Stimulated activated naive B cell treated with anti-CD40 and anti-IgM and Interleukin-4, amounts not matched to agents 10 μg/mL and 1 μg/mL and 100 μg/mL, for 72 hours (primary cell): ENCODE measurements around the gene AMMECR1L.
A peak's percentile ranks its signal among the peaks of the same experiment; 100 is the strongest.
"Not testable (repeated sequence)": the region's sequence is repeated elsewhere in the genome, so short reads cannot be mapped to it uniquely, and the experiment has no call there.

Experiments
- ATAC-seq, 2 donors: fragments of 150-1000 bp; cut with Tn5 transposase; replicated peaks; 2 replicates each; pipeline ENCODE4 v1.10.0; 2021; ENCODE audit warnings: moderate library complexity in 1 of 2
- DNase-seq: peaks from one replicate; pipeline ENCODE4 v3.0.0; 2021
- H3K27ac Mint-ChIP-seq: one replicate; pipeline ENCODE4 v1.8.0; 2022; ENCODE audit warnings: mild to moderate bottlenecking, mixed read lengths
- H3K27me3 Mint-ChIP-seq, 2 donors: one replicate each; pipeline ENCODE4 v1.8.0; 2022; ENCODE audit warnings: mixed read lengths in 2 of 2
- H3K36me3 Mint-ChIP-seq, 2 donors: one replicate each; pipeline ENCODE4 v1.8.0; 2022; ENCODE audit warnings: mixed read lengths in 2 of 2, mild to moderate bottlenecking in 1 of 2
- H3K4me1 Mint-ChIP-seq, 2 donors: one replicate each; pipeline ENCODE4 v1.8.0; 2022; ENCODE audit warnings: mixed read lengths in 2 of 2, mild to moderate bottlenecking in 1 of 2
- H3K4me3 Mint-ChIP-seq, 2 donors: one replicate each; pipeline ENCODE4 v1.8.0; 2022; ENCODE audit warnings: mild to moderate bottlenecking in 2 of 2, mixed read lengths in 2 of 2, moderate library complexity in 1 of 2
- H3K9me3 Mint-ChIP-seq, 2 donors: one replicate each; pipeline ENCODE4 v1.8.0; 2022; ENCODE audit warnings: mixed read lengths in 2 of 2, mild to moderate bottlenecking in 1 of 2

AMMECR1L gene

DNA sequence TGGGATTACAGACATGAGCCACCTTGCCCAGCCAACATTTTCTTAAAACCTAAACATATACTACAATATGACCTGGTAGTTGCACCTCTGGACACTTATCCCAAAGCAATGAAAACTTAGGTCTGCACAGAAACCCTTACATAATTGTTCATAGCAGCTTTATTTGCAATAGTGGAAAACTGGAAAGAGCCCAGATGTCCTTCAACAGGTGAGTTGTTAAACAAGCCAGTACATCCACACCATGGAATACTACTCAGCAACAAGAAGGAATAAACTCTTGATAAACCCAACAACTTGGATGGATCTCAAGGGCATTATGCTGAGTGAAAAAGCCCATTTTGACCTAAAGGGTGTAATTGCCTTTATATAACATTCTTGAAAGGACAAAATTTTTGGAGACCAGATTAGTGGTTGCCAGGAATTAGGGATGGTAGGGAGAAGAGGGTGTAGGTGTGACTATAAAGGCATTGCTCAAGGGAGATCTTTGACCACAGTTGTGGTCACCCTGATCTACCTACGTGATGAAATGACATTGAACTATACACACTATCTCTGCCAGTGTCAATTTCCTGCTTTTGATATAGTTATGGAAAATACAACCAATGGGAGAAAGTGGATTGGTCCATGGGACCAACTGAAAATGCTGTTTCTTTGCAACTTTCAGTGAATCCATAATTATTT lies 11.9 kb upstream of the AMMECR1L start:
- DNase-seq (no peak), ATAC-seq (no peak)
- no peak overlapping the region for H3K4me3 Mint-ChIP-seq
- H3K4me1 Mint-ChIP-seq: peaks cover 11 to 23% of the 10 kb centered on the region in 2 donors
- peak overlapping the region; percentile 14 for H3K27ac Mint-ChIP-seq
- H3K27me3 Mint-ChIP-seq: no peaks in the 10 kb centered on the region
- H3K36me3 Mint-ChIP-seq: no peaks in the 10 kb centered on the region
- H3K9me3 Mint-ChIP-seq: no peaks in the 10 kb centered on the region

DNA sequence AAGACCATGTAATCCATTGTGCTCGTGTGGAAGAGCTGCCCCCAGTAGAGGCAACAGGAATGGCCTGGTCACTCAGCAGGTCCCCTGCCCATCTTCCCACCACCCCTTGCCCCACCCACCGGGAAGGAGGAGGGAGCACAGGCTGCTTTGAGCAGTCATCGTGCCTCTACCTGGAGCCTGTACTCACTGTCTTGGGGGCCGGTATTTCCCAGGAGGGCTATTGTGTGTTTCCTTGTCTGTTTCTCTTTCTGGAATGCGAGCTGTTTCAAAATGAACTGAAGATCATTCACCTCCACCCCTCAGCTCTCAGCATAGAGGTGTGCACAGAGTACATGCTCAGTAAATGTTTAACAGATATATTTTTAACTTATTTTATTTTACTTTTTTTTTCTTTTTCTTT lies 7.7 kb upstream of the AMMECR1L start:
- Mint-ChIP-seq H3K4me1 (peaks cover 11 to 17% of the 10 kb centered on the region in 2 donors), H3K36me3 (peaks cover 0 to 3% of the 10 kb centered on the region in 2 donors), H3K27ac (no peak overlapping the region), H3K9me3 (no peaks in the 10 kb centered on the region), H3K4me3 (no peak overlapping the region), H3K27me3 (no peaks in the 10 kb centered on the region)
- ATAC-seq (no peak), DNase-seq (no peak)

DNA sequence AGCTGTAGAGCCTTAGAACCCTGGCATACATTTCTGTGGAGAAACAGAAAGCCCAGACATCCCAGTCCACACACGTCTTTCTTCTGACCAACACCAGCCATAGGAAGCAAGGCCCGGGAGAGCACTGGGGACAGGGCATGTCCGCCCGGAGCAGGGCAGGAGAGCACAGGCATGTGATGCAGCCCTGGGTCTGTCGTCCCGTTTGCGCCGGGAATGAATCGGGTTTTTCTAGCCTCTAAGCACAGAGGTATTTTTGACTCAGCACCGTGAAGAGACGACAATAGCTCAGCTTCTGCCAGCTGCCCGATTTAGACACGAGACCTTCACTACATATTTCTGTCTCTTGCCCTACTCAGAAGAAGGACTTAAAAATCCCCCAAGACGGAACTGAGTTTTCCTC lies 7.3 kb upstream of the AMMECR1L start:
- H3K4me3 Mint-ChIP-seq: no peak overlapping the region
- DNase-seq (no peak), ATAC-seq (no peak)
- H3K27ac Mint-ChIP-seq: no peak overlapping the region
- peaks cover 7 to 12% of the 10 kb centered on the region in 2 donors for H3K4me1 Mint-ChIP-seq
- peaks cover 0 to 3% of the 10 kb centered on the region in 2 donors for H3K36me3 Mint-ChIP-seq
- H3K9me3 Mint-ChIP-seq: no peaks in the 10 kb centered on the region
- no peaks in the 10 kb centered on the region for H3K27me3 Mint-ChIP-seq

DNA sequence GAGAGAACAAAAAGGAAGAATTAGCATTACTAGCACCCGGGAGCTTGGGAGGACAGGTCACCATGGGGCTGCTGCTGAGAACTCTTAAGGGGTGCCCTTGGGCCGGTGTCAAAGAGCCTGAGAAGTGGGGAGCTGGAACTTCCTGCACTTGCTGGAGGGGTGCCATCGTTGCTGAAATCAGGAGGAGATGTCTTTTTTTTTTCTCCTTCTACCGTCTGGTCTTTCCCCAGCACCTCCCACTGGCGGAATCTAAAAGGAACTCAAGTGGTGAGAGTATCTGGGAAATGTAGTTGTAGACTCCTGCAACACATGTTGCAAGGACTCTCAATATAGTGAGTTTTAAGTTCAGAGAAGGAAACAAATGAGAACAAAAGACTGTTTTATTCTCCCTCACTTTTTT lies 6.1 kb upstream of the AMMECR1L start:
- Mint-ChIP-seq H3K27ac (no peak overlapping the region), H3K4me1 (peaks cover under 1 to 7% of the 10 kb centered on the region in 2 donors), H3K9me3 (no peaks in the 10 kb centered on the region), H3K36me3 (peaks cover 0 to 3% of the 10 kb centered on the region in 2 donors), H3K4me3 (no peak overlapping the region), H3K27me3 (no peaks in the 10 kb centered on the region)
- DNase-seq (no peak), ATAC-seq (no peak)

DNA sequence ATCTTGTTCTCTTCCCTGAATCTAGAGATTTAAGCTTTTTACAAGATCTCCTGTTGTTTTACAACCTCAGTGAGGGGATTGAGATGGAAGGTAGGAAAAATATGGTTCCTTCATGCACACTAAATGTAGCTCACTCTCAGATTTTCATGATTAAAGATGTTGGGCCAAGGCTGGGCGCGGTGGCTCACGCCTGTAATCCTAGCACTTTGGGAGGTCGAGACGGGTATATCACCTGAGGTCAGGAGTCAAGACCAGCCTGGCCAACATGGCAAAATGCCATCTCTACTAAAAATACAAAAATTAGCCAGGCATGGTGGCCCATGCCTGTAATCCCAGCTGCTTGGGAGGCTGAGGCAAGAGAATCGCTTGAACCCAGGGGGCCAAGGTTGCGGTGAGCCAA lies 5.0 kb upstream of the AMMECR1L start:
- DNase-seq, H3K27ac Mint-ChIP-seq, H3K36me3 Mint-ChIP-seq: not testable (repeated sequence)

DNA sequence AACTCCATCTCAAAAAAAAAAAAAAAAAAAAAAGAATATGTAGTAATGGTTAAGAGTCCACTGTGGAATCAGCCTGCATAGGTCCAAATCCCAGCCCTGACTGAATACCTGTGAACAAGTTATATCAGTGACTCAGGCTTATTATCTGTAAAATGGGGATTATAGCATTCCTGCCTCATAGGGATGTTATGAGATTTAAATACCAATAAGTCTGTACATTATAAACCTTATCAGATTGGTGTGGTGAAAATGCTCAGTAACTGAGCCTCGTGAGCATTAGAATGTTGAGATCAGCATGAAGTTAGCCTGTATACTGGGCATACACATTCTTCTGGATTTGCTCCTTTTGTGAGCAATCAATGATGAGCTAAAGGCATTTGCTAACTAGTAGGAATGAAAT lies 3.0 kb upstream of the AMMECR1L start:
- no peaks in the 10 kb centered on the region for H3K27me3 Mint-ChIP-seq
- H3K9me3 Mint-ChIP-seq: no peaks in the 10 kb centered on the region
- peaks cover 3 to 14% of the 10 kb centered on the region in 2 donors for H3K36me3 Mint-ChIP-seq
- H3K4me1 Mint-ChIP-seq: peaks cover 13 to 16% of the 10 kb centered on the region in 2 donors
- DNase-seq (no peak), ATAC-seq (no peak)
- no peak overlapping the region for H3K4me3 Mint-ChIP-seq
- no peak overlapping the region for H3K27ac Mint-ChIP-seq

More for the DNA sequence above, 5.0 kb upstream of the AMMECR1L start:
- not testable (repeated sequence) for H3K4me3 Mint-ChIP-seq, H3K9me3 Mint-ChIP-seq, H3K27me3 Mint-ChIP-seq, ATAC-seq, H3K4me1 Mint-ChIP-seq

DNA sequence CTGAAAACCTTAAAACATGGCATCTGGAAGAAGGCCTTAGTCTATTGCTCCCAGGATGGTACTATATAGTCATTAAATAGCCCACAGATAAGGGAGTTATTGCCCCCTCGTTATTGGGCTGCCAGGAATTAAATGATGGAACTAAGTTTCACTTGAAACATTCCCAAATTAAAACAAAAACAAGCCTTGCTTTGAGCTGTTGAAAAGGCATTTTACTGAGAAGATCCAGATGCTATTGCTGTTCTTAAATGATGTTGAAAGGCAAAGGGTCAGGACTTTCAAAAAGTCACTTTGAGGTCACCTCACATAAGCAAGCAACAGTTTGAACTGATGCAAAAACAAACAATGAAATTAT lies 2.0 kb upstream of the AMMECR1L start:
- no peak overlapping the region for H3K27ac Mint-ChIP-seq
- H3K36me3 Mint-ChIP-seq: peaks cover 3 to 18% of the 10 kb centered on the region in 2 donors
- peaks cover 16 to 17% of the 10 kb centered on the region in 2 donors for H3K4me1 Mint-ChIP-seq
- no peaks in the 10 kb centered on the region for H3K27me3 Mint-ChIP-seq
- DNase-seq: no peak
- ATAC-seq: no peak
- H3K9me3 Mint-ChIP-seq: no peaks in the 10 kb centered on the region
- H3K4me3 Mint-ChIP-seq: no peak overlapping the region

DNA sequence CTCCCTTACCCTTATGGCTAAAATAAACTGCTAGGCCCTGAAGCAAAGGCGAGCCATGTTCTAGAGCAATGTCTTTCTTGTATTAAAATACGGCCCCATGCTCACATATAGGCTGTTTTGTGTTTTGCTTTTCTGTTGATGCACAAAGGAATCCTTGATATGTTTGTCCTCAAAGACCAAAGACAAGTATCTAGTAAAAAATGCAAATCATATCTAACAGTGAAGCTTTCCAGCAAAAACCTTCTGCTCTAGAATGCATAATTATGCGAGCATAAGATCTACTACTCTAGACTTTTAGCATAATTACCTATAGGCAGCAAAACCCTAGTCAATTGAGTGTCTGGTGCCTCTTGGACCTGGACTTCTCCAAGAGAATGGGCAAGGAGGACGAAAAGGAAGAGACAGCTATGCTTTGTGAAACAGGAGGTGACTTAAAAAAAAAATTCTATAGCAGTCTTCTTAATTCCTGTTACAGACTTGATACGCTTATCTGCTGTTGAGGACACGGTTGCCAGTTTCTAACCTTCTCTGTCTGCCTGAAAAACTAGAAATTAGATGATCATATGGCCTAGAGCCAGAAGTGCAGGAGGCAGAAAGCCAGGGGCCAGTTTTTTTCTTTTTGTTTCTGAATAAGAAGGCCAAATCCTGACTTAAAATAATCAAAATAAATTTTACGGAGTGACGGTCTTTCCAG lies 1.5 kb upstream of the AMMECR1L start:
- ATAC-seq (no peak), DNase-seq (no peak)
- Mint-ChIP-seq H3K27me3 (no peaks in the 10 kb centered on the region), H3K9me3 (no peaks in the 10 kb centered on the region), H3K27ac (no peak overlapping the region), H3K4me3 (peak overlapping the region; percentile 58 to 70), H3K4me1 (peaks cover 17 to 19% of the 10 kb centered on the region in 2 donors), H3K36me3 (peaks cover 6 to 21% of the 10 kb centered on the region in 2 donors)

DNA sequence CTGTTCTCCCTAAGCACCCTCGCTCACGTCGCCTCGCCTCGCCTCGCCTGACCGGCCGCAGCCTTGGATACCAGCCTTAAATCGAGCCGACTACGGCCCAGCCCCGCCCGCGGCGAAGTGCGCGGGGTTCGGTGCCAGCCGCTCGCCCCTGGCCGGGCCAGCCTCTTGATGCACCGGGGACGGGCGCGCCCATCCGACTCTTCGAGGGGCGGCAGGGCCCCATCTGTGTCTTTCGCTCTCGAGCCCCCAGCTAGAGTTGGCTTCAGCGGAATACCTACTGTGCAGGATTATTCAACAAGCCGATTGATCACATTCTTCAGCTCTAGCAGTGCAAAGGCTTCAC lies 808 bp upstream of the AMMECR1L start:
- H3K27me3 Mint-ChIP-seq, H3K9me3 Mint-ChIP-seq, DNase-seq: not testable (repeated sequence)
- H3K27ac Mint-ChIP-seq: peak overlapping the region; percentile 96
- peak; percentile 45 to 47 for ATAC-seq
- H3K36me3 Mint-ChIP-seq: peaks cover 6 to 22% of the 10 kb centered on the region in 2 donors
- peaks cover 17 to 19% of the 10 kb centered on the region in 2 donors for H3K4me1 Mint-ChIP-seq
- peak overlapping the region; percentile 87 to 93 for H3K4me3 Mint-ChIP-seq

DNA sequence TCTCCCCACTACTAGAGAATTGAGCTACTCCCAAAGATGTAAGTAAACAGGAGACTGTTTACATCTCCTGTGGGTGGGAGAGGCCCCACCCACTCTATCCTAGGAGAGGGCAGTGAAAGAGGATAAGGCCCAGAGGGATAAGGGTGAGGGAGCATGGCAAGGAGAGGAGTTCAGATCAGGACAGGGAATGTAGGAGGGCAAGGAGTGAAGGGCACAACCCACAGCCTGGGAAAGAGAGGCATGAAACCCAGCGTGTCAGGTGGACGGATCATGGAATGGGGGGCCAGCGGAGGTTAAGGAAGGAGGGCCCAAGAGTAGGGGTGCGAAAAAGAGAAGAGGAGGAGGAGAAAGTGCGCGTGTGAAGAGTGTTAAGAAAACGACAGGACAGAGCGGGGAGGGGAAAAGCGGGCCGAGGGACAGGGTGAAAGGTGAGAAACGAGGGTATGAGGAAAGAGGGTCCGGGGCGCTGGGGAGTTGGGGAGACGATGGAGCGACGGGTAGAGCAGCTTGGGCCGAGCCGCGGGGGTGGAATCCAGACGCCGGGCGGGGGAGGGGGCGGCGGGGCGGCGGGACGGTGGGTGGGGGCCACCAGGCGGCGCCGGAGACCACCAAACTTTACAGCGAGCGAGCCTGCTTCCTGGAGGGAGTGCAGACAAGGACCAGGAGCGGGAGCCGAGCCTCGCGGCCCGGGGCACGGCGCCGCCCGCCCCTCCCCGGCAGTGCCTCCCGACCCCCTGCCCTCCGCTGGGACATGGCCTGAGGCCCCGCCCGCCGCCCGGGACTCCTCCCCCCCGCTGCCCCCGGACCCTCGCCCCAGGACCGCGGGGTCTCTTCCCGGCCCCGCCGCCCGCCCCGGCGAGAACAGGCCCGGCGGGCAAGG lies 655 bp downstream of the AMMECR1L start:
- ATAC-seq: peak; percentile 11 to 19
- H3K36me3 Mint-ChIP-seq: peaks cover 12 to 29% of the 10 kb centered on the region in 2 donors
- H3K27me3 Mint-ChIP-seq, H3K9me3 Mint-ChIP-seq, DNase-seq: not testable (repeated sequence)
- peak overlapping the region; percentile 93 to 94 for H3K4me3 Mint-ChIP-seq
- H3K27ac Mint-ChIP-seq: peak overlapping the region; percentile 93
- H3K4me1 Mint-ChIP-seq: peaks cover 25 to 26% of the 10 kb centered on the region in 2 donors

DNA sequence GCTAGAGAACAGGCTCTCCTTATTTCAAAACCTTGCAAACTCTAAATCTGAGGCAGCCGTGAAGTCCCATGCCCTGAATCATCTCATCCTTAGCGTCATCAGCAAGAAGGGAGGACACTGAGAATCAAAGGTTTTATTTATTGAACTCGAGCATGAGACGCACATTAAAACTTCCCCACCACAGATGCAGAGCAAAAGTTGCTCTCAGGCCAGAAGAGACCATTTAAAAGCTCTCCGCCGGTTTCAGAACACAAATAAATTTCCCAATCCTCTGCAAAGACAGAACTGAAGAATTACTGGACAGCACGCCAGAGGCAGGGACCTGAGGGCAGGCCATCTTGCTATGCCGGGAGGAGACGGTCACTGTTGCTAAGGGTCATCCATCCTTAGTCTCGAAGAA lies 1.3 kb downstream of the AMMECR1L start:
- no peak for ATAC-seq
- Mint-ChIP-seq H3K27me3 (no peaks in the 10 kb centered on the region), H3K27ac (peak overlapping the region; percentile 93), H3K4me3 (peak overlapping the region; percentile 88 to 94), H3K36me3 (peaks cover 18 to 34% of the 10 kb centered on the region in 2 donors), H3K4me1 (peaks cover 25 to 31% of the 10 kb centered on the region in 2 donors), H3K9me3 (no peaks in the 10 kb centered on the region)
- DNase-seq: no peak

DNA sequence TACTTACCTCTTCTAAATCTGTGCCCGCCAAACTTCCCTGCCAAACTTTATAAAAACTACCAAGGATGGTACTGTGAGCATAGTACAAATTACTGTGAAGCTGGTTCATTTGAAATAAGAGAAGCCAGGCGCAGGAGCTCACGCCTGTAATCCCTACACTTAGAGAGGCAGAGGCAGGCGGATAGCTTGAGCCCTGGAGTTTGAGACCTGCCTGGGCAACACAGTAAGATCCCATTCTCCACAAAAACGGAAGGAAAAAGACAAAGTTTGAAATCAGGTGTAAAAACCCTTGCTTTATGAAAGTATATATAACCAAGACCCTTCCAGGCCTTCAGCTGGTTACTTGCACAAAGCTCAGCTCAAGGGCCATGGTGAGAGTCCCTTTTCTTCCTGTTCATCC lies 5.9 kb downstream of the AMMECR1L start:
- ATAC-seq (no peak), DNase-seq (no peak)
- no peak overlapping the region for H3K4me3 Mint-ChIP-seq
- no peak overlapping the region for H3K27ac Mint-ChIP-seq
- no peaks in the 10 kb centered on the region for H3K9me3 Mint-ChIP-seq
- no peaks in the 10 kb centered on the region for H3K27me3 Mint-ChIP-seq
- peaks cover 30 to 63% of the 10 kb centered on the region in 2 donors for H3K4me1 Mint-ChIP-seq
- peaks cover 26 to 39% of the 10 kb centered on the region in 2 donors for H3K36me3 Mint-ChIP-seq

DNA sequence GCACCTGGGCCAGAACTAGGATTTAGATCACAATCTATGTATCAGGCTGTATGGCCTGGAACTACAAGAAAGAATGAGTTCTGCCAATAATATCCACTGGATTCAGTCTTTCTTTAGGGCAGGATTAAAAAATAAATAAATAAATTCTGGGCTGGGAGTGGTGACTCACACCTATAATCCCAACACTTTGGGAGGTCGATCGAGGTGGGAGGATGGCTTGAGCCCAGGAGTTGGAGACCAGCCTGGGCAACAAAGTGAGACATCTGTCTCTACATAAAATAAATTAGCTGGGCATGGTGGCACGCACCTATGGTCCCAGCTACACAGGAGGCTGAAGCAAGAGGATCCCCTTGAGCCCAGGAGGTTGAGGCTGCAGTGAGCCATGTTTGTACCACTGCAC lies 8.1 kb downstream of the AMMECR1L start:
- Mint-ChIP-seq H3K36me3 (peaks cover 43 to 46% of the 10 kb centered on the region in 2 donors), H3K4me1 (peaks cover 33 to 69% of the 10 kb centered on the region in 2 donors), H3K9me3 (no peaks in the 10 kb centered on the region), H3K4me3 (no peak overlapping the region), H3K27me3 (no peaks in the 10 kb centered on the region), H3K27ac (no peak overlapping the region)
- no peak for ATAC-seq
- DNase-seq: no peak

DNA sequence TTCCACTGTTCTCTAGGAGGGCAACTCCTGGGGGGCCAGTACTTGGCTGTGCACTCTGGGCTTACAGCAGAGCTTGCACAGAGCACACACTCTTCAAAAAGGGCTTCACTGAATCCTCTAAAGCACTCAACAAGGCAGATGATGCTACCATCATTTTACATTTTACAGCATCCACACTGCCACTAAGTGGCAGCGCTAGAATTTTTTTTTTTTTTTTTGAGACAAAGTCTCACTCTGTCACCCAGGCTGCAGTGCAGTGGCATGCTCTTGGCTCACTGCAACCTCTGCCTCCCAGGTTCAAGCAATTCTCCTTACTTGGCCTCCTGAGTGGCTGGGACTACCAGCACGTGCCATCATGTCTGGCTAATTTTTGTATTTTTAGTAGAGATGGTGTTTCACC lies 8.6 kb downstream of the AMMECR1L start:
- Mint-ChIP-seq H3K9me3 (no peaks in the 10 kb centered on the region), H3K36me3 (peaks cover 43 to 46% of the 10 kb centered on the region in 2 donors), H3K4me1 (peaks cover 33 to 73% of the 10 kb centered on the region in 2 donors), H3K27ac (no peak overlapping the region), H3K27me3 (no peaks in the 10 kb centered on the region), H3K4me3 (no peak overlapping the region)
- ATAC-seq (no peak), DNase-seq (no peak)
